Calu3 (cell line): ENCODE measurements around the gene SLCO3A1. TPM values are rescaled to one million over a fixed set of nuclear protein-coding genes. Genes with fewer than 3 reads are reported as not detected.
"Not testable (repeated sequence)": the region's sequence is repeated elsewhere in the genome, so short reads cannot be mapped to it uniquely, and the experiment has no call there.

ENCODE experiments used
- BruUV-seq: library from RNA; stranded (reverse); fragments of 400-500 nt; replicated peaks from 2 replicates; lab custom pipeline; 2021; lab: Mats Ljungman, UMichigan
- CTCF ChIA-PET: fragments of 300-600 bp; sonication (Branson Sonifier 250); formaldehyde crosslinking; loops from one replicate; lab custom pipeline; 2022; ENCODE audit warnings: antibody characterized with exemption; lab: Charles Lee
- DNase-seq: peaks from one replicate; pipeline ENCODE4 v3.0.0; 2022
- H3K27ac Mint-ChIP-seq: one replicate; pipeline ENCODE4 v1.8.0; 2022; ENCODE audit warnings: mixed read lengths; ENCODE audit not compliant: unreplicated experiment
- H3K27me3 Mint-ChIP-seq: one replicate; pipeline ENCODE4 v1.8.0; 2022; ENCODE audit warnings: mixed read lengths; ENCODE audit not compliant: unreplicated experiment
- H3K36me3 Mint-ChIP-seq: one replicate; pipeline ENCODE4 v1.8.0; 2022; ENCODE audit warnings: mild to moderate bottlenecking, moderate library complexity, mixed read lengths; ENCODE audit not compliant: insufficient read depth, unreplicated experiment
- H3K4me1 Mint-ChIP-seq: one replicate; pipeline ENCODE4 v1.8.0; 2022; ENCODE audit warnings: mild to moderate bottlenecking, low read depth, mixed read lengths; ENCODE audit not compliant: unreplicated experiment
- H3K4me3 Mint-ChIP-seq: one replicate; pipeline ENCODE4 v1.8.0; 2022; ENCODE audit warnings: mild to moderate bottlenecking, low read depth, moderate library complexity, mixed read lengths; ENCODE audit not compliant: unreplicated experiment
- H3K9me3 Mint-ChIP-seq: one replicate; pipeline ENCODE4 v1.8.0; 2022; ENCODE audit warnings: low read depth, mixed read lengths; ENCODE audit not compliant: unreplicated experiment
- intact Hi-C: fragments of 100-400 bp; cut with micrococcal nuclease; formaldehyde crosslinking; loops from one replicate; pipeline ENCODE4 v1.10.0; 2022; ENCODE audit not compliant: unreplicated experiment
- total RNA-seq: library from RNA; stranded (reverse); gene quantifications from 2 replicates; pipeline ENCODE4 v1.2.3, GENCODE V29; 2022
- TF ChIP-seq, protein P1 (sequence below): fragments of 200-600 bp; IDR thresholded peaks from one replicate; pipeline ENCODE4 v1.8.0; 2022; ENCODE audit warnings: antibody characterized with exemption; ENCODE audit not compliant: unreplicated experiment

Gene SLCO3A1
- total RNA-seq, 1 experiment from 2014 or later, result 65.9 TPM

GRCh38 chr15:92056875-92057274 lies 203.4 kb downstream of the SLCO3A1 start:
- TF ChIP-seq, protein P1, sequence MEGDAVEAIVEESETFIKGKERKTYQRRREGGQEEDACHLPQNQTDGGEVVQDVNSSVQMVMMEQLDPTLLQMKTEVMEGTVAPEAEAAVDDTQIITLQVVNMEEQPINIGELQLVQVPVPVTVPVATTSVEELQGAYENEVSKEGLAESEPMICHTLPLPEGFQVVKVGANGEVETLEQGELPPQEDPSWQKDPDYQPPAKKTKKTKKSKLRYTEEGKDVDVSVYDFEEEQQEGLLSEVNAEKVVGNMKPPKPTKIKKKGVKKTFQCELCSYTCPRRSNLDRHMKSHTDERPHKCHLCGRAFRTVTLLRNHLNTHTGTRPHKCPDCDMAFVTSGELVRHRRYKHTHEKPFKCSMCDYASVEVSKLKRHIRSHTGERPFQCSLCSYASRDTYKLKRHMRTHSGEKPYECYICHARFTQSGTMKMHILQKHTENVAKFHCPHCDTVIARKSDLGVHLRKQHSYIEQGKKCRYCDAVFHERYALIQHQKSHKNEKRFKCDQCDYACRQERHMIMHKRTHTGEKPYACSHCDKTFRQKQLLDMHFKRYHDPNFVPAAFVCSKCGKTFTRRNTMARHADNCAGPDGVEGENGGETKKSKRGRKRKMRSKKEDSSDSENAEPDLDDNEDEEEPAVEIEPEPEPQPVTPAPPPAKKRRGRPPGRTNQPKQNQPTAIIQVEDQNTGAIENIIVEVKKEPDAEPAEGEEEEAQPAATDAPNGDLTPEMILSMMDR, result no peak
- BruUV-seq, result no TSS peak
- H3K4me1 Mint-ChIP-seq, result no peaks in the 10 kb centered on the region
- no peak overlapping the region for H3K27ac Mint-ChIP-seq
- H3K27me3 Mint-ChIP-seq, result no peaks in the 10 kb centered on the region
- DNase-seq, result no peak
- H3K36me3 Mint-ChIP-seq, result no peaks in the 10 kb centered on the region
- no peak overlapping the region for H3K4me3 Mint-ChIP-seq
- CTCF ChIA-PET, result no interaction called here
- intact Hi-C loops, result no loop called here
- H3K9me3 Mint-ChIP-seq, result no peaks in the 10 kb centered on the region

GRCh38 chr15:92059036-92059970 lies 205.8 kb downstream of the SLCO3A1 start:
- H3K36me3 Mint-ChIP-seq, result no peaks in the 10 kb centered on the region
- H3K27ac Mint-ChIP-seq, result no peak overlapping the region
- no peak overlapping the region for H3K4me3 Mint-ChIP-seq
- intact Hi-C loops, result no loop called here
- CTCF ChIA-PET, result no interaction called here
- H3K4me1 Mint-ChIP-seq, result no peaks in the 10 kb centered on the region
- BruUV-seq, result no TSS peak
- no peaks in the 10 kb centered on the region for H3K27me3 Mint-ChIP-seq
- no peak for DNase-seq
- TF ChIP-seq, protein P1, result no peak
- no peaks in the 10 kb centered on the region for H3K9me3 Mint-ChIP-seq

DNA sequence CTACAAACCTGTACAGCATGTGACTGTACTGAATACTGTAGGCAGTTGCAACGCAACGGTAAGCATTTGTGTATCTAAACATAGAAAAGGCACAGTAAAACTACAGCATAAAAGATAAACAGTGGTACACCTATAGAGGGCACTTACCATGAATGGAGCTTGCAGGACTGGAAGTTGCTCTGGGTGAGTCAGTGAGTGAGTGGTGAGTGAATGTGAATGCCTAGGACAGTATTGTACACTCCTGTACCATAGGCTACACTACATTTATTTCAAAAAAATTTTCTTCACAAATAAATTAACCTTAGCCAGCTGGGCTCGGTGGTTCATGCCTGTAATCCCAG lies 206.4 kb downstream of the SLCO3A1 start:
- H3K27me3 Mint-ChIP-seq, H3K36me3 Mint-ChIP-seq, DNase-seq, H3K27ac Mint-ChIP-seq, H3K4me1 Mint-ChIP-seq, BruUV-seq, H3K4me3 Mint-ChIP-seq, CTCF ChIA-PET, H3K9me3 Mint-ChIP-seq, intact Hi-C loops: not testable (repeated sequence)

DNA sequence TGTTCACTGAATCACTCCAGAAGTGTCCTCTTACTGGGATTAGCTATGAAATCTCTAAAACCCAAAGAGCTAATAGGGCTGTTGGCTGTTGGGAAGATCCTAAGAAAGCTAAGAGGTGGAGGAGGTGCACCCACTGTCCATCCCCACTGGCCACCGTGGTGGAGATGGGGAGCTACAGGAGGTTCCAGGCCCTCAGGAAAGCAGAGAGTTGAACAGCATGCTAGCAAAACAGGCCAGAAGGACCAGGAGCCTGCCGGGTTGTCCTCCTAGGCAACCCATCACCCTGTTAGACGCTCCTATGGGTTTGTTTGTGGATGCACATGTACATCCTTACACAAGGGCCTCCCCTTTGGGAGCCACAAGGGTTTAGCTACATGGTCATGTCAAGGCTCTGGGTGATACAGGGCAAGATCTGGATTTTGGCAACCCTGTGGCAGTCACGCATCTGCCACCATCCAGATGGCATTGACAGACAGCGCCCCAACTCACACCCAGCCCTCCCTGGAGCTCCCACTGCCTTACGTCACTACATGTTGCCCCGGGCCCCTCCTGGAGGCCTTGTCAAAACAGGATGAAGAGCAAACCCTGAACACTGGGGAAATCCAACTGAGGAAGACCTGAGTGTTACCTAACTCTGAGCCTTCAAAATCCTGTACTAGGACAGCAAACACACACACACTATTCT lies 208.1 kb downstream of the SLCO3A1 start:
- Mint-ChIP-seq H3K4me3 (no peak overlapping the region), H3K4me1 (no peaks in the 10 kb centered on the region), H3K27me3 (no peaks in the 10 kb centered on the region), H3K27ac (no peak overlapping the region), H3K36me3 (no peaks in the 10 kb centered on the region), H3K9me3 (no peaks in the 10 kb centered on the region)
- no peak for DNase-seq
- TF ChIP-seq, protein P1, result no peak
- CTCF ChIA-PET, result interaction anchor here (0.6 kb wide), 1 partner anchor 1344 kb away, joined by 3 read pairs; no protein-coding TSS in a partner anchor
- intact Hi-C loops, result no loop called here
- BruUV-seq, result no TSS peak
